ELF-1 (cell line): ENCODE measurements around the gene SLC19A1.

Experiments used
- DNase-seq: peaks from one replicate; pipeline ENCODE4 v3.0.0-alpha.2; 2016; ENCODE audit warnings: low read depth, low spot score

SLC19A1 gene

GRCh38 chr21:45542242-45542666 lies at the start of gene SLC19A1:
SLC19A1 (minus strand) TSS chr21:45542440; CDS start chr21:45537959, 4,481 bp downstream.
- peak; percentile 1 for DNase-seq

- no peak for DNase-seq
Observed at GRCh38 chr21:45591619-45592207, 49.5 kb upstream of the SLC19A1 start.

- DNase-seq: peak; percentile 28
Observed at GRCh38 chr21:45590726-45591618, 48.7 kb upstream of the SLC19A1 start.

- peak; percentile 80 for DNase-seq
Observed at GRCh38 chr21:45590246-45590725, 48.0 kb upstream of the SLC19A1 start.

- no peak for DNase-seq
Observed at GRCh38 chr21:45589686-45590245, 47.5 kb upstream of the SLC19A1 start.

GRCh38 chr21:45588871-45589491 lies 46.7 kb upstream of the SLC19A1 start:
- no peak for DNase-seq

- DNase-seq: no peak
Observed at GRCh38 chr21:45588086-45588825, 46.0 kb upstream of the SLC19A1 start.

GRCh38 chr21:45586289-45586858 lies 44.1 kb upstream of the SLC19A1 start:
- DNase-seq: no peak

GRCh38 chr21:45584786-45585185 lies 42.5 kb upstream of the SLC19A1 start:
- no peak for DNase-seq

- no peak for DNase-seq
Observed at GRCh38 chr21:45583831-45584509, 41.7 kb upstream of the SLC19A1 start.

GRCh38 chr21:45582128-45582527 lies 39.9 kb upstream of the SLC19A1 start:
- DNase-seq: no peak

- DNase-seq: no peak
Observed at GRCh38 chr21:45581322-45581712, 39.1 kb upstream of the SLC19A1 start.

- peak; percentile 34 for DNase-seq
Observed at GRCh38 chr21:45580576-45581321, 38.5 kb upstream of the SLC19A1 start.

- DNase-seq: no peak
Observed at GRCh38 chr21:45580181-45580575, 37.9 kb upstream of the SLC19A1 start.

- DNase-seq: no peak
Observed at GRCh38 chr21:45579383-45580180, 37.3 kb upstream of the SLC19A1 start.

- no peak for DNase-seq
Observed at GRCh38 chr21:45578811-45579381, 36.7 kb upstream of the SLC19A1 start.

GRCh38 chr21:45578176-45578801 lies 36.0 kb upstream of the SLC19A1 start:
- no peak for DNase-seq

- DNase-seq: no peak
Observed at GRCh38 chr21:45577801-45578175, 35.5 kb upstream of the SLC19A1 start.
